Upper lobe of left lung (tissue), 6 donors: ENCODE data around the gene CRYGD. TPM values are rescaled to one million over a fixed set of nuclear protein-coding genes. Genes with fewer than 3 reads are reported as not detected.
"Not testable (repeated sequence)": the region's sequence is repeated elsewhere in the genome, so short reads cannot be mapped to it uniquely, and the experiment has no call there.

ENCODE experiments used
- ATAC-seq, 2 donors: fragments of 200-7000 bp; cut with Tn5 transposase; one replicate each; pipeline ENCODE4 v1.9.1; 2022; ENCODE audit warnings: mild to moderate bottlenecking in 2 of 2, moderate library complexity in 2 of 2; ENCODE audit not compliant: low FRiP score in 2 of 2
- DNase-seq, 2 donors: peaks; one replicate each; pipeline ENCODE4 v3.0.0-alpha.2; 2019 to 2020
- H3K27ac ChIP-seq, 4 donors: fragments of 200-600 bp; sonication (generic); one replicate each; pipeline ENCODE4 v1.5.1; 2016 to 2019
- H3K27me3 ChIP-seq, 4 donors: fragments of 200-600 bp; sonication (generic); one replicate each; pipeline ENCODE4 v1.5.1; 2017 to 2019
- H3K36me3 ChIP-seq, 4 donors: fragments of 200-600 bp; sonication (generic); one replicate each; pipeline ENCODE4 v1.5.1; 2016 to 2019
- H3K4me1 ChIP-seq, 4 donors: fragments of 200-600 bp; sonication (generic); one replicate each; pipeline ENCODE4 v1.5.1; 2018 to 2019
- H3K4me3 ChIP-seq, 4 donors: fragments of 200-600 bp; sonication (generic); one replicate each; pipeline ENCODE4 v1.5.1; 2017 to 2019; ENCODE audit warnings: mild to moderate bottlenecking in 2 of 4, moderate library complexity in 1 of 4
- H3K9me3 ChIP-seq, 4 donors: fragments of 200-600 bp; sonication (generic); one replicate each; pipeline ENCODE4 v1.5.1; 2018 to 2019
- CTCF ChIP-seq, 6 experiments: fragments of 450-650 bp in 4 of 6; fragments of 200-600 bp in 2 of 6; sonication (generic) in 2 of 6; IDR thresholded peaks; one replicate each; pipeline ENCODE4 v1.5.1; 2016 to 2019; ENCODE audit warnings: antibody characterized with exemption in 6 of 6
- EP300 ChIP-seq, 4 donors: sonication (generic); formaldehyde crosslinking; IDR thresholded peaks; one replicate each; pipeline ENCODE4 v1.5.1; 2017; ENCODE audit warnings: antibody characterized with exemption in 4 of 4, control low read depth in 2 of 4
- POLR2A ChIP-seq, 4 donors: fragments of 450-650 bp; IDR thresholded peaks; one replicate each; pipeline ENCODE4 v1.5.1; 2016 to 2017; ENCODE audit warnings: antibody characterized with exemption in 4 of 4, mild to moderate bottlenecking in 2 of 4
- POLR2AphosphoS5 ChIP-seq, 2 donors: sonication (generic); formaldehyde crosslinking; IDR thresholded peaks; one replicate each; pipeline ENCODE4 v1.5.1; 2017; ENCODE audit warnings: antibody characterized with exemption in 2 of 2
- WGBS, 2 donors: methylation state at CpG; one replicate each; pipeline ENCODE4 v1.1.5; 2017 to 2018; 5-methylcytosine and 5-hydroxymethylcytosine counted together
- total RNA-seq, 6 donors: library from RNA; depleted of rRNA in 4 of 6; stranded (reverse); fragments of >200 nt in 4 of 6; gene quantifications; one replicate each; pipeline versions ENCODE4 v1.1.0 to v1.2.1, GENCODE V29; 2016 to 2021
- donor health status: DM: no; HTN: no; CAD: no; lungs with moderate emphysema.
- donor health status: DM: no; HTN: yes; CAD: no; lungs with severe emphysema.

The CRYGD gene
- total RNA-seq = not detected

- DNase-seq = peak in 1 of 2 donors; percentile 85
Measured at GRCh38 chr2:208124013-208124715, at the start of gene CRYGD. Gene CRYGD (minus strand): TSS chr2:208124524. CDS start chr2:208124473, 51 bp downstream.

GRCh38 chr2:208172125-208172524, 47.8 kb upstream of the CRYGD start:
- peak overlapping the region in 1 of 4 donors; percentile 34 for H3K27ac ChIP-seq
- ATAC-seq = peak; percentile 77 to 81
- WGBS, 2 donors = 41 to 42% methylated on average over 4 of the region's 4 CpGs

More at GRCh38 chr2:208124013-208124715, at the start of gene CRYGD:
- 8 to 15% methylated on average over 26 to 38 of the region's 46 CpGs for WGBS, 2 donors
- peak within 1 kb of the TSS in 1 of 4 donors; percentile 22 for H3K4me3 ChIP-seq
- peaks cover 3 to 10% (median 7%) of the 10 kb centered on the region in 4 donors for H3K4me1 ChIP-seq
- H3K9me3 ChIP-seq, H3K27me3 ChIP-seq, H3K36me3 ChIP-seq, H3K27ac ChIP-seq: not testable (repeated sequence)
- peak in 1 of 2 donors; percentile 59 for ATAC-seq

GRCh38 chr2:208164951-208165755, 40.8 kb upstream of the CRYGD start:
- 81 to 84% methylated on average over 2 of the region's 2 CpGs for WGBS, 2 donors

More at GRCh38 chr2:208172125-208172524, 47.8 kb upstream of the CRYGD start:
- peaks cover 0 to 7% (median 2%) of the 10 kb centered on the region in 4 donors for H3K4me1 ChIP-seq
- H3K4me3 ChIP-seq = no peak overlapping the region
- H3K9me3 ChIP-seq = no peaks in the 10 kb centered on the region
- no peaks in the 10 kb centered on the region for H3K27me3 ChIP-seq
- TF ChIP-seq POLR2A (IDR thresholded peaks at IDR 0.05) = no peak
- no peak for TF ChIP-seq CTCF (IDR thresholded peaks at IDR 0.05)
- no peak for TF ChIP-seq POLR2AphosphoS5 (IDR thresholded peaks at IDR 0.05)
- TF ChIP-seq EP300 (IDR thresholded peaks at IDR 0.05) = no peak
- peak in 1 of 2 donors; percentile 45 for DNase-seq
- H3K36me3 ChIP-seq = no peaks in the 10 kb centered on the region

GRCh38 chr2:208163489-208163888, 39.2 kb upstream of the CRYGD start, which contains the start of gene CRYGA:
Gene CRYGA (minus strand): TSS chr2:208163589. CDS start chr2:208163556, 33 bp downstream.
- no peaks in the 10 kb centered on the region for H3K36me3 ChIP-seq
- no peaks in the 10 kb centered on the region for H3K9me3 ChIP-seq
- DNase-seq (no peak), ATAC-seq (no peak)
- H3K27ac ChIP-seq = no peak within 1 kb of the TSS
- 63 to 68% methylated on average over 2 of the region's 2 CpGs for WGBS, 2 donors
- no peaks in the 10 kb centered on the region for H3K4me1 ChIP-seq
- H3K4me3 ChIP-seq = no peak within 1 kb of the TSS
- no peaks in the 10 kb centered on the region for H3K27me3 ChIP-seq
- TF ChIP-seq POLR2AphosphoS5 (IDR thresholded peaks at IDR 0.05) = no peak

More at GRCh38 chr2:208164951-208165755, 40.8 kb upstream of the CRYGD start:
- H3K27ac ChIP-seq = no peak overlapping the region
- H3K9me3 ChIP-seq = no peaks in the 10 kb centered on the region
- no peaks in the 10 kb centered on the region for H3K27me3 ChIP-seq
- no peaks in the 10 kb centered on the region for H3K4me1 ChIP-seq
- no peaks in the 10 kb centered on the region for H3K36me3 ChIP-seq
- no peak for TF ChIP-seq EP300 (IDR thresholded peaks at IDR 0.05)
- no peak for TF ChIP-seq CTCF (IDR thresholded peaks at IDR 0.05)
- TF ChIP-seq POLR2AphosphoS5 (IDR thresholded peaks at IDR 0.05) = no peak
- no peak for TF ChIP-seq POLR2A (IDR thresholded peaks at IDR 0.05)
- no peak overlapping the region for H3K4me3 ChIP-seq
- DNase-seq (no peak), ATAC-seq (no peak)

GRCh38 chr2:208156439-208156838, 32.1 kb upstream of the CRYGD start:
- H3K27ac ChIP-seq = no peak overlapping the region
- H3K4me3 ChIP-seq = no peak overlapping the region
- no peaks in the 10 kb centered on the region for H3K9me3 ChIP-seq
- WGBS, 2 donors = 57 to 73% methylated on average over 1 to 2 of the region's 2 CpGs
- H3K4me1 ChIP-seq = no peaks in the 10 kb centered on the region
- DNase-seq (no peak), ATAC-seq (no peak)
- TF ChIP-seq EP300 (IDR thresholded peaks at IDR 0.05) = no peak
- no peak for TF ChIP-seq POLR2A (IDR thresholded peaks at IDR 0.05)
- no peak for TF ChIP-seq POLR2AphosphoS5 (IDR thresholded peaks at IDR 0.05)
- TF ChIP-seq CTCF (IDR thresholded peaks at IDR 0.05) = no peak
- H3K27me3 ChIP-seq = no peaks in the 10 kb centered on the region
- H3K36me3 ChIP-seq = no peaks in the 10 kb centered on the region
